Endothelial cell (in vitro differentiated cells): Measurements from ENCODE around the gene PTPRS. TPM values are rescaled to one million over a fixed set of nuclear protein-coding genes. Genes with fewer than 3 reads are reported as not detected.
A peak's percentile ranks its signal among the peaks of the same experiment; 100 is the strongest.

Experiments used
- DNase-seq: peaks from one replicate; pipeline ENCODE4 v3.0.0; 2021; ENCODE audit warnings: low spot score
- H3K27ac Mint-ChIP-seq: one replicate; pipeline ENCODE4 v1.8.0; 2021; ENCODE audit warnings: mixed read lengths, inconsistent platforms; ENCODE audit not compliant: unreplicated experiment
- H3K27me3 Mint-ChIP-seq: one replicate; pipeline ENCODE4 v1.8.0; 2021; ENCODE audit warnings: mild to moderate bottlenecking, moderate library complexity, mixed read lengths, inconsistent platforms; ENCODE audit not compliant: unreplicated experiment
- H3K36me3 Mint-ChIP-seq: one replicate; pipeline ENCODE4 v1.8.0; 2021; ENCODE audit warnings: mild to moderate bottlenecking, low read depth, mixed read lengths, inconsistent platforms; ENCODE audit not compliant: unreplicated experiment
- H3K4me1 Mint-ChIP-seq: one replicate; pipeline ENCODE4 v1.8.0; 2021; ENCODE audit warnings: mild to moderate bottlenecking, mixed read lengths, inconsistent platforms; ENCODE audit not compliant: unreplicated experiment
- H3K4me3 Mint-ChIP-seq: one replicate; pipeline ENCODE4 v1.8.0; 2021; ENCODE audit warnings: mild to moderate bottlenecking, mixed read lengths, inconsistent platforms; ENCODE audit not compliant: unreplicated experiment
- H3K9me3 Mint-ChIP-seq: one replicate; pipeline ENCODE4 v1.8.0; 2021; ENCODE audit warnings: mixed read lengths, inconsistent platforms; ENCODE audit not compliant: unreplicated experiment
- total RNA-seq: library from RNA; stranded (reverse); fragmentation: NEBNext Ultra II Directional; extraction: Animal tissue kit (Norgen Biotek cat#: 25700); gene quantifications from one replicate; pipeline ENCODE4 v1.2.1, GENCODE V29; 2021; ENCODE audit not compliant: unreplicated experiment
- TF ChIP-seq, protein P1 (sequence below): fragments of 200-600 bp; sonication (generic); IDR thresholded peaks from one replicate; pipeline ENCODE4 v1.5.0; 2021; ENCODE audit warnings: antibody characterized with exemption; ENCODE audit not compliant: unreplicated experiment

PTPRS gene
- total RNA-seq, 1 donor from 2014 or later, result 93.7 TPM

GRCh38 chr19:5294403-5295160, 46.0 kb downstream of the PTPRS start:
- H3K4me1 Mint-ChIP-seq, result no peaks in the 10 kb centered on the region
- peak overlapping the region; percentile 62 for H3K4me3 Mint-ChIP-seq
- TF ChIP-seq, protein P1, sequence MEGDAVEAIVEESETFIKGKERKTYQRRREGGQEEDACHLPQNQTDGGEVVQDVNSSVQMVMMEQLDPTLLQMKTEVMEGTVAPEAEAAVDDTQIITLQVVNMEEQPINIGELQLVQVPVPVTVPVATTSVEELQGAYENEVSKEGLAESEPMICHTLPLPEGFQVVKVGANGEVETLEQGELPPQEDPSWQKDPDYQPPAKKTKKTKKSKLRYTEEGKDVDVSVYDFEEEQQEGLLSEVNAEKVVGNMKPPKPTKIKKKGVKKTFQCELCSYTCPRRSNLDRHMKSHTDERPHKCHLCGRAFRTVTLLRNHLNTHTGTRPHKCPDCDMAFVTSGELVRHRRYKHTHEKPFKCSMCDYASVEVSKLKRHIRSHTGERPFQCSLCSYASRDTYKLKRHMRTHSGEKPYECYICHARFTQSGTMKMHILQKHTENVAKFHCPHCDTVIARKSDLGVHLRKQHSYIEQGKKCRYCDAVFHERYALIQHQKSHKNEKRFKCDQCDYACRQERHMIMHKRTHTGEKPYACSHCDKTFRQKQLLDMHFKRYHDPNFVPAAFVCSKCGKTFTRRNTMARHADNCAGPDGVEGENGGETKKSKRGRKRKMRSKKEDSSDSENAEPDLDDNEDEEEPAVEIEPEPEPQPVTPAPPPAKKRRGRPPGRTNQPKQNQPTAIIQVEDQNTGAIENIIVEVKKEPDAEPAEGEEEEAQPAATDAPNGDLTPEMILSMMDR, result no peak
- peaks cover 4% of the 10 kb centered on the region for H3K36me3 Mint-ChIP-seq
- no peak for DNase-seq
- no peaks in the 10 kb centered on the region for H3K9me3 Mint-ChIP-seq
- peaks cover 10% of the 10 kb centered on the region for H3K27me3 Mint-ChIP-seq
- H3K27ac Mint-ChIP-seq, result no peak overlapping the region

GRCh38 chr19:5293612-5294378, 46.8 kb downstream of the PTPRS start:
- H3K27ac Mint-ChIP-seq, result no peak overlapping the region
- peaks cover 4% of the 10 kb centered on the region for H3K36me3 Mint-ChIP-seq
- TF ChIP-seq, protein P1, result no peak
- peak; percentile 42 for DNase-seq
- peak overlapping the region; percentile 86 for H3K4me3 Mint-ChIP-seq
- H3K27me3 Mint-ChIP-seq, result peaks cover 14% of the 10 kb centered on the region
- no peaks in the 10 kb centered on the region for H3K9me3 Mint-ChIP-seq
- no peaks in the 10 kb centered on the region for H3K4me1 Mint-ChIP-seq

- no peak overlapping the region for H3K27ac Mint-ChIP-seq
- no peaks in the 10 kb centered on the region for H3K9me3 Mint-ChIP-seq
- peaks cover 4% of the 10 kb centered on the region for H3K36me3 Mint-ChIP-seq
- peak overlapping the region; percentile 86 for H3K4me3 Mint-ChIP-seq
- peak; percentile 65 for DNase-seq
- TF ChIP-seq, protein P1, result no peak
- H3K4me1 Mint-ChIP-seq, result peaks cover under 1% of the 10 kb centered on the region
- H3K27me3 Mint-ChIP-seq, result peaks cover 14% of the 10 kb centered on the region
Observed at GRCh38 chr19:5292822-5293611, 47.6 kb downstream of the PTPRS start.

- Mint-ChIP-seq H3K4me3 (peak overlapping the region; percentile 86), H3K9me3 (no peaks in the 10 kb centered on the region), H3K27ac (no peak overlapping the region), H3K36me3 (peaks cover 4% of the 10 kb centered on the region), H3K27me3 (peaks cover 18% of the 10 kb centered on the region), H3K4me1 (peaks cover 4% of the 10 kb centered on the region)
- no peak for DNase-seq
- TF ChIP-seq, protein P1, result no peak
Observed at GRCh38 chr19:5292453-5292821, 48.2 kb downstream of the PTPRS start.
